NCI-H1105 treated with DMSO at 0.1 percent for 48 hours (cell line): Measurements from ENCODE around the gene ELL2.
"Not testable (repeated sequence)": the region's sequence is repeated elsewhere in the genome, so short reads cannot be mapped to it uniquely, and the experiment has no call there.

ENCODE experiments used
- DNase-seq: peaks from one replicate; lab custom pipeline; 2025; lab: John Stamatoyannopoulos, UW

Gene ELL2

GRCh38 chr5:95837492-95837891 is 124.2 kb downstream of the ELL2 start:
- DNase-seq, result no peak

GRCh38 chr5:95836971-95837370 is 124.7 kb downstream of the ELL2 start:
- DNase-seq, result not testable (repeated sequence)

GRCh38 chr5:95836544-95836943 is 125.1 kb downstream of the ELL2 start:
- DNase-seq, result no peak

GRCh38 chr5:95835682-95836385 is 125.8 kb downstream of the ELL2 start:
- no peak for DNase-seq
